ENCODE measurements around the gene NMT2. TPM values are rescaled to one million over a fixed set of nuclear protein-coding genes. Genes with fewer than 3 reads are reported as not detected.

NMT2 gene
- total RNA-seq, 1 donor from 2014 or later = 11.2 TPM

GRCh38 chr10:15088428-15089261, 79.8 kb downstream of the NMT2 start, which contains the start of gene ACBD7:
Gene ACBD7, minus strand, starts transcription at chr10:15088776. Its CDS starts 48 bp downstream, at chr10:15088728.
- peak within 1 kb of the TSS; percentile 77 for H3K4me3 Mint-ChIP-seq
- H3K9me3 Mint-ChIP-seq = no peaks in the 10 kb centered on the region
- H3K27me3 Mint-ChIP-seq = peaks cover 1% of the 10 kb centered on the region
- ATAC-seq (ENCODE audit: low read depth) = peak; percentile 100
- TF ChIP-seq CTCF (IDR thresholded peaks at IDR 0.05) = peak; percentile 22
- peak; percentile 79 for DNase-seq
- POLR2A ChIA-PET = no interaction called here
- CTCF ChIA-PET = no interaction called here
- H3K27ac Mint-ChIP-seq = no peak within 1 kb of the TSS
- H3K4me1 Mint-ChIP-seq = no peaks in the 10 kb centered on the region
- H3K36me3 Mint-ChIP-seq (ENCODE audit: low read depth) = no peaks in the 10 kb centered on the region
- intact Hi-C loops (cut with micrococcal nuclease) = loop anchor here (1.0 kb wide), 3 partner anchors 9 to 161 kb away; partner anchors contain the start of gene RPP38

- H3K4me3 Mint-ChIP-seq = no peak overlapping the region
- DNase-seq = no peak
- H3K9me3 Mint-ChIP-seq = no peaks in the 10 kb centered on the region
- no peak overlapping the region for H3K27ac Mint-ChIP-seq
- no peaks in the 10 kb centered on the region for H3K4me1 Mint-ChIP-seq
- no peaks in the 10 kb centered on the region for H3K27me3 Mint-ChIP-seq
- ChIA-PET POLR2A (no interaction called here), CTCF (no interaction called here)
- TF ChIP-seq CTCF (IDR thresholded peaks at IDR 0.05) = no peak
- no peaks in the 10 kb centered on the region for H3K36me3 Mint-ChIP-seq (ENCODE audit: low read depth)
- intact Hi-C loops (cut with micrococcal nuclease) = no loop called here
- no peak for ATAC-seq (ENCODE audit: low read depth)
Observed at GRCh38 chr10:15084502-15084922, 84.0 kb downstream of the NMT2 start.

GRCh38 chr10:15083674-15084501, 84.6 kb downstream of the NMT2 start:
- no peaks in the 10 kb centered on the region for H3K9me3 Mint-ChIP-seq
- H3K4me3 Mint-ChIP-seq = no peak overlapping the region
- H3K36me3 Mint-ChIP-seq (ENCODE audit: low read depth) = no peaks in the 10 kb centered on the region
- DNase-seq = no peak
- H3K27ac Mint-ChIP-seq = no peak overlapping the region
- H3K27me3 Mint-ChIP-seq = no peaks in the 10 kb centered on the region
- ChIA-PET POLR2A (no interaction called here), CTCF (no interaction called here)
- H3K4me1 Mint-ChIP-seq = no peaks in the 10 kb centered on the region
- intact Hi-C loops (cut with micrococcal nuclease) = no loop called here
- ATAC-seq (ENCODE audit: low read depth) = no peak
- no peak for TF ChIP-seq CTCF (IDR thresholded peaks at IDR 0.05)

- H3K4me1 Mint-ChIP-seq = no peaks in the 10 kb centered on the region
- no peak for TF ChIP-seq CTCF (IDR thresholded peaks at IDR 0.05)
- ATAC-seq (ENCODE audit: low read depth) = no peak
- intact Hi-C loops (cut with micrococcal nuclease) = no loop called here
- CTCF ChIA-PET = no interaction called here
- DNase-seq = no peak
- no peaks in the 10 kb centered on the region for H3K36me3 Mint-ChIP-seq (ENCODE audit: low read depth)
- no peak overlapping the region for H3K27ac Mint-ChIP-seq
- no peaks in the 10 kb centered on the region for H3K9me3 Mint-ChIP-seq
- H3K4me3 Mint-ChIP-seq = no peak overlapping the region
- POLR2A ChIA-PET = no interaction called here
- no peaks in the 10 kb centered on the region for H3K27me3 Mint-ChIP-seq
Observed at GRCh38 chr10:15075421-15075820, 93.1 kb downstream of the NMT2 start.

GRCh38 chr10:15072358-15072757, 96.1 kb downstream of the NMT2 start:
- intact Hi-C loops (cut with micrococcal nuclease) = no loop called here
- Mint-ChIP-seq H3K27ac (no peak overlapping the region), H3K36me3 (ENCODE audit: low read depth) (no peaks in the 10 kb centered on the region), H3K4me1 (no peaks in the 10 kb centered on the region), H3K9me3 (no peaks in the 10 kb centered on the region), H3K27me3 (peaks cover 6% of the 10 kb centered on the region), H3K4me3 (no peak overlapping the region)
- ATAC-seq (ENCODE audit: low read depth) (no peak), DNase-seq (no peak)
- CTCF ChIA-PET = no interaction called here
- POLR2A ChIA-PET = interaction anchor here (0.7 kb wide), 1 partner anchor 34 kb away, joined by 4 read pairs; no protein-coding TSS in a partner anchor
- TF ChIP-seq CTCF (IDR thresholded peaks at IDR 0.05) = no peak

Measured in activated B cell treated with CpG ODN at 0.5 μM for 24 hours (primary cell).